ENCODE measurements around the gene SLCO2B1. TPM values are rescaled to one million over a fixed set of nuclear protein-coding genes. Genes with fewer than 3 reads are reported as not detected.

Gene SLCO2B1
- total RNA-seq, 1 experiment from 2014 or later: 1.0 TPM

GRCh38 chr11:75200531-75200930 lies 49.6 kb downstream of the SLCO2B1 start:
- DNase-seq (ENCODE audit: low spot score): no peak
- Histone ChIP-seq H3K4me1 (ENCODE audit: insufficient read depth, low read length, poor library complexity, severe bottlenecking) (no peaks in the 10 kb centered on the region), H3K9me3 (ENCODE audit: low read depth, low read length, poor library complexity, severe bottlenecking) (no peaks in the 10 kb centered on the region), H3K27ac (ENCODE audit: low read depth, low read length, poor library complexity, severe bottlenecking) (no peak overlapping the region), H3K27me3 (replicated peaks; ENCODE audit: insufficient read depth, low read depth, low read length, poor library complexity) (no peaks in the 10 kb centered on the region), H3K4me3 (ENCODE audit: low read depth, low read length, poor library complexity, severe bottlenecking) (no peak overlapping the region), H3K36me3 (ENCODE audit: insufficient read depth, low read length, poor library complexity, severe bottlenecking) (no peaks in the 10 kb centered on the region)
- BruUV-seq (replicated peaks): no TSS peak
- ChIA-PET POLR2A (ENCODE audit: low non-redundant PET) (no interaction called here), CTCF (no interaction called here)
- TF ChIP-seq EZH2 (IDR thresholded peaks at IDR 0.05; ENCODE audit: borderline replicate concordance, low read depth, low read length, poor library complexity, severe bottlenecking) (no peak), CTCF (conservative IDR thresholded peaks at IDR 0.05; ENCODE audit: low read depth, low read length) (no peak)
- intact Hi-C loops (cut with micrococcal nuclease; ENCODE audit: unreplicated experiment): no loop called here

GRCh38 chr11:75201771-75202170 lies 50.9 kb downstream of the SLCO2B1 start:
- BruUV-seq (replicated peaks): no TSS peak
- intact Hi-C loops (cut with micrococcal nuclease; ENCODE audit: unreplicated experiment): no loop called here
- TF ChIP-seq EZH2 (IDR thresholded peaks at IDR 0.05; ENCODE audit: borderline replicate concordance, low read depth, low read length, poor library complexity, severe bottlenecking): no peak
- TF ChIP-seq CTCF (conservative IDR thresholded peaks at IDR 0.05; ENCODE audit: low read depth, low read length): no peak
- no peak for DNase-seq (ENCODE audit: low spot score)
- Histone ChIP-seq H3K4me1 (ENCODE audit: insufficient read depth, low read length, poor library complexity, severe bottlenecking) (no peaks in the 10 kb centered on the region), H3K27me3 (replicated peaks; ENCODE audit: insufficient read depth, low read depth, low read length, poor library complexity) (no peaks in the 10 kb centered on the region), H3K4me3 (ENCODE audit: low read depth, low read length, poor library complexity, severe bottlenecking) (no peak overlapping the region), H3K27ac (ENCODE audit: low read depth, low read length, poor library complexity, severe bottlenecking) (no peak overlapping the region), H3K36me3 (ENCODE audit: insufficient read depth, low read length, poor library complexity, severe bottlenecking) (no peaks in the 10 kb centered on the region), H3K9me3 (ENCODE audit: low read depth, low read length, poor library complexity, severe bottlenecking) (no peaks in the 10 kb centered on the region)
- CTCF ChIA-PET: interaction anchor here (0.6 to 0.7 kb wide), 2 partner anchors 57 to 61 kb away, joined by 3 to 8 read pairs; no protein-coding TSS in a partner anchor
- POLR2A ChIA-PET (ENCODE audit: low non-redundant PET): no interaction called here

- CTCF ChIA-PET: no interaction called here
- POLR2A ChIA-PET (ENCODE audit: low non-redundant PET): no interaction called here
- intact Hi-C loops (cut with micrococcal nuclease; ENCODE audit: unreplicated experiment): no loop called here
Measured at GRCh38 chr11:75202195-75202594, 51.3 kb downstream of the SLCO2B1 start.

More at GRCh38 chr11:75202195-75202594, 51.3 kb downstream of the SLCO2B1 start:
- no peak overlapping the region for H3K27ac ChIP-seq (ENCODE audit: low read depth, low read length, poor library complexity, severe bottlenecking)
- peaks cover 2% of the 10 kb centered on the region for H3K27me3 ChIP-seq (replicated peaks; ENCODE audit: insufficient read depth, low read depth, low read length, poor library complexity)
- no peaks in the 10 kb centered on the region for H3K9me3 ChIP-seq (ENCODE audit: low read depth, low read length, poor library complexity, severe bottlenecking)
- TF ChIP-seq CTCF (conservative IDR thresholded peaks at IDR 0.05; ENCODE audit: low read depth, low read length) (no peak), EZH2 (IDR thresholded peaks at IDR 0.05; ENCODE audit: borderline replicate concordance, low read depth, low read length, poor library complexity, severe bottlenecking) (no peak)
- DNase-seq (ENCODE audit: low spot score): no peak
- no peaks in the 10 kb centered on the region for H3K4me1 ChIP-seq (ENCODE audit: insufficient read depth, low read length, poor library complexity, severe bottlenecking)
- no TSS peak for BruUV-seq (replicated peaks)
- H3K4me3 ChIP-seq (ENCODE audit: low read depth, low read length, poor library complexity, severe bottlenecking): no peak overlapping the region
- no peaks in the 10 kb centered on the region for H3K36me3 ChIP-seq (ENCODE audit: insufficient read depth, low read length, poor library complexity, severe bottlenecking)

Data from A673 (cell line).